GM23338 (cell line): ENCODE results near the gene ADPRHL1.

Experiments
- CREB1 ChIP-seq: fragments of 250-450 bp; sonication (Bioruptor Pico); IDR thresholded peaks from 2 replicates; pipeline ENCODE4 v1.5.0; 2020; ENCODE audit warnings: low read depth, mild to moderate bottlenecking, moderate library complexity
- EZH2 ChIP-seq: fragments of 200-600 bp; sonication (generic); IDR thresholded peaks from one replicate; pipeline ENCODE4 v1.8.0; 2017; ENCODE audit warnings: antibody characterized with exemption, mild to moderate bottlenecking, low read depth; ENCODE audit not compliant: unreplicated experiment
- EZH2phosphoT487 ChIP-seq: fragments of 200-600 bp; sonication (generic); IDR thresholded peaks from one replicate; pipeline ENCODE4 v1.8.1; 2018; ENCODE audit warnings: antibody characterized with exemption; ENCODE audit not compliant: unreplicated experiment
- JUNB ChIP-seq: IDR thresholded peaks from one replicate; pipeline ENCODE4 v1.6.1; 2016; ENCODE audit warnings: antibody characterized with exemption; ENCODE audit not compliant: unreplicated experiment
- NANOG ChIP-seq: IDR thresholded peaks from 2 replicates; pipeline ENCODE4 v1.6.1; 2016; ENCODE audit warnings: antibody characterized with exemption, borderline replicate concordance
- POLR2AphosphoS5 ChIP-seq: IDR thresholded peaks from 2 replicates; pipeline ENCODE4 v1.6.1; 2016; ENCODE audit warnings: antibody characterized with exemption, low read depth
- STAT1 ChIP-seq: IDR thresholded peaks from one replicate; pipeline ENCODE4 v1.6.1; 2016; ENCODE audit warnings: antibody characterized with exemption; ENCODE audit not compliant: unreplicated experiment
- ZNF331 ChIP-seq: fragments of 250-450 bp; sonication (Bioruptor Pico); IDR thresholded peaks from 2 replicates; pipeline ENCODE4 v1.5.0; 2020; ENCODE audit warnings: low read depth, mild to moderate bottlenecking, moderate library complexity
- TF ChIP-seq, protein P1 (sequence below), 2 experiments: fragments of 200-600 bp in 1 of 2; sonication (generic) in 1 of 2; conservative IDR thresholded peaks; 2 replicates each; pipeline versions ENCODE4 v1.5.1 to v1.6.1; 2016 to 2017; ENCODE audit warnings: antibody characterized with exemption in 2 of 2, low read depth in 2 of 2, mild to moderate bottlenecking in 2 of 2, moderate library complexity in 1 of 2
- TF ChIP-seq, protein P2 (sequence below): IDR thresholded peaks from 2 replicates; pipeline ENCODE4 v1.6.1; 2016; ENCODE audit warnings: antibody characterized with exemption
- TF ChIP-seq, protein P3 (sequence below): IDR thresholded peaks from one replicate; pipeline ENCODE4 v1.6.1; 2018; ENCODE audit warnings: antibody characterized with exemption; ENCODE audit not compliant: unreplicated experiment
- TF ChIP-seq, protein P4 (sequence below): fragments of 250-450 bp; sonication (Bioruptor Pico); IDR thresholded peaks from 2 replicates; pipeline ENCODE4 v1.5.0; 2020; ENCODE audit warnings: mild to moderate bottlenecking, moderate library complexity

DNA sequence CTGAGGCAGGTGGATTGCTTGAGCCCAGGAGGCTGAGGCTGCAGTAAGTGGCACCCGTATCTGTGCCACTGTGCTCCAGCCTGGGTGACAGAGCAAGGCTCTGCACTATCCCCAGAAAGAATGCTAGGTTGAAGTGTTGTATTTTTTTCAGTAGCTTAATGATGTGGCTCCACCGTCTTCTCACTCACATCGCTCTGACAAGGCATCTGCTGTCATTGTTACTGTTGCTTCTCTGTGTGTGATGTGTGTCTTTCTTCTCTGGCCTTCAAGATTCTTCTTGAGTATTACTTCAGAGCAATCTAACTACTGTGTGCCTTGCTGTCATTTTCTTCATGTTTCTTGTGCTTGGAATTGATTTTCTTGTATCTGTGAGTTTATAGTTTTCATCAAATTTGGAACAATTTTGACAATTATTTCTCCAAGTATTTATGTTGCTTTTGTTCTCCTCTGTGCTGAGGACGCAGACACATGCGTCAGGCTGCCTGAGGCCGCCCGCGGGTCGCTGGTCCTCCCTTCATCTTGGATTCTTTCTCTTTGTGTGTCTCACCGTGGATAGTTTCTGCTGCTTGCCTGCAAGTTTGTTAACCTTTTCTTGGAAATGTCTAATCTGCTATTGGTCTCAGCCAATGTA lies 10.8 kb downstream of the ADPRHL1 start:
- TF ChIP-seq, protein P1, sequence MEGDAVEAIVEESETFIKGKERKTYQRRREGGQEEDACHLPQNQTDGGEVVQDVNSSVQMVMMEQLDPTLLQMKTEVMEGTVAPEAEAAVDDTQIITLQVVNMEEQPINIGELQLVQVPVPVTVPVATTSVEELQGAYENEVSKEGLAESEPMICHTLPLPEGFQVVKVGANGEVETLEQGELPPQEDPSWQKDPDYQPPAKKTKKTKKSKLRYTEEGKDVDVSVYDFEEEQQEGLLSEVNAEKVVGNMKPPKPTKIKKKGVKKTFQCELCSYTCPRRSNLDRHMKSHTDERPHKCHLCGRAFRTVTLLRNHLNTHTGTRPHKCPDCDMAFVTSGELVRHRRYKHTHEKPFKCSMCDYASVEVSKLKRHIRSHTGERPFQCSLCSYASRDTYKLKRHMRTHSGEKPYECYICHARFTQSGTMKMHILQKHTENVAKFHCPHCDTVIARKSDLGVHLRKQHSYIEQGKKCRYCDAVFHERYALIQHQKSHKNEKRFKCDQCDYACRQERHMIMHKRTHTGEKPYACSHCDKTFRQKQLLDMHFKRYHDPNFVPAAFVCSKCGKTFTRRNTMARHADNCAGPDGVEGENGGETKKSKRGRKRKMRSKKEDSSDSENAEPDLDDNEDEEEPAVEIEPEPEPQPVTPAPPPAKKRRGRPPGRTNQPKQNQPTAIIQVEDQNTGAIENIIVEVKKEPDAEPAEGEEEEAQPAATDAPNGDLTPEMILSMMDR (conservative IDR thresholded peaks at IDR 0.05; ENCODE audit: low read depth in 2 of 2): no peak
- TF ChIP-seq EZH2 (no peak), POLR2AphosphoS5 (no peak), JUNB (no peak), CREB1 (CRISPR knock-in tag) (no peak), NANOG (no peak), EZH2phosphoT487 (no peak), ZNF331 (no peak), STAT1 (no peak)
- TF ChIP-seq, protein P2, sequence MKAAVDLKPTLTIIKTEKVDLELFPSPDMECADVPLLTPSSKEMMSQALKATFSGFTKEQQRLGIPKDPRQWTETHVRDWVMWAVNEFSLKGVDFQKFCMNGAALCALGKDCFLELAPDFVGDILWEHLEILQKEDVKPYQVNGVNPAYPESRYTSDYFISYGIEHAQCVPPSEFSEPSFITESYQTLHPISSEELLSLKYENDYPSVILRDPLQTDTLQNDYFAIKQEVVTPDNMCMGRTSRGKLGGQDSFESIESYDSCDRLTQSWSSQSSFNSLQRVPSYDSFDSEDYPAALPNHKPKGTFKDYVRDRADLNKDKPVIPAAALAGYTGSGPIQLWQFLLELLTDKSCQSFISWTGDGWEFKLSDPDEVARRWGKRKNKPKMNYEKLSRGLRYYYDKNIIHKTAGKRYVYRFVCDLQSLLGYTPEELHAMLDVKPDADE: no peak
- TF ChIP-seq, protein P3, sequence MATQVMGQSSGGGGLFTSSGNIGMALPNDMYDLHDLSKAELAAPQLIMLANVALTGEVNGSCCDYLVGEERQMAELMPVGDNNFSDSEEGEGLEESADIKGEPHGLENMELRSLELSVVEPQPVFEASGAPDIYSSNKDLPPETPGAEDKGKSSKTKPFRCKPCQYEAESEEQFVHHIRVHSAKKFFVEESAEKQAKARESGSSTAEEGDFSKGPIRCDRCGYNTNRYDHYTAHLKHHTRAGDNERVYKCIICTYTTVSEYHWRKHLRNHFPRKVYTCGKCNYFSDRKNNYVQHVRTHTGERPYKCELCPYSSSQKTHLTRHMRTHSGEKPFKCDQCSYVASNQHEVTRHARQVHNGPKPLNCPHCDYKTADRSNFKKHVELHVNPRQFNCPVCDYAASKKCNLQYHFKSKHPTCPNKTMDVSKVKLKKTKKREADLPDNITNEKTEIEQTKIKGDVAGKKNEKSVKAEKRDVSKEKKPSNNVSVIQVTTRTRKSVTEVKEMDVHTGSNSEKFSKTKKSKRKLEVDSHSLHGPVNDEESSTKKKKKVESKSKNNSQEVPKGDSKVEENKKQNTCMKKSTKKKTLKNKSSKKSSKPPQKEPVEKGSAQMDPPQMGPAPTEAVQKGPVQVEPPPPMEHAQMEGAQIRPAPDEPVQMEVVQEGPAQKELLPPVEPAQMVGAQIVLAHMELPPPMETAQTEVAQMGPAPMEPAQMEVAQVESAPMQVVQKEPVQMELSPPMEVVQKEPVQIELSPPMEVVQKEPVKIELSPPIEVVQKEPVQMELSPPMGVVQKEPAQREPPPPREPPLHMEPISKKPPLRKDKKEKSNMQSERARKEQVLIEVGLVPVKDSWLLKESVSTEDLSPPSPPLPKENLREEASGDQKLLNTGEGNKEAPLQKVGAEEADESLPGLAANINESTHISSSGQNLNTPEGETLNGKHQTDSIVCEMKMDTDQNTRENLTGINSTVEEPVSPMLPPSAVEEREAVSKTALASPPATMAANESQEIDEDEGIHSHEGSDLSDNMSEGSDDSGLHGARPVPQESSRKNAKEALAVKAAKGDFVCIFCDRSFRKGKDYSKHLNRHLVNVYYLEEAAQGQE: no peak
- TF ChIP-seq, protein P4, sequence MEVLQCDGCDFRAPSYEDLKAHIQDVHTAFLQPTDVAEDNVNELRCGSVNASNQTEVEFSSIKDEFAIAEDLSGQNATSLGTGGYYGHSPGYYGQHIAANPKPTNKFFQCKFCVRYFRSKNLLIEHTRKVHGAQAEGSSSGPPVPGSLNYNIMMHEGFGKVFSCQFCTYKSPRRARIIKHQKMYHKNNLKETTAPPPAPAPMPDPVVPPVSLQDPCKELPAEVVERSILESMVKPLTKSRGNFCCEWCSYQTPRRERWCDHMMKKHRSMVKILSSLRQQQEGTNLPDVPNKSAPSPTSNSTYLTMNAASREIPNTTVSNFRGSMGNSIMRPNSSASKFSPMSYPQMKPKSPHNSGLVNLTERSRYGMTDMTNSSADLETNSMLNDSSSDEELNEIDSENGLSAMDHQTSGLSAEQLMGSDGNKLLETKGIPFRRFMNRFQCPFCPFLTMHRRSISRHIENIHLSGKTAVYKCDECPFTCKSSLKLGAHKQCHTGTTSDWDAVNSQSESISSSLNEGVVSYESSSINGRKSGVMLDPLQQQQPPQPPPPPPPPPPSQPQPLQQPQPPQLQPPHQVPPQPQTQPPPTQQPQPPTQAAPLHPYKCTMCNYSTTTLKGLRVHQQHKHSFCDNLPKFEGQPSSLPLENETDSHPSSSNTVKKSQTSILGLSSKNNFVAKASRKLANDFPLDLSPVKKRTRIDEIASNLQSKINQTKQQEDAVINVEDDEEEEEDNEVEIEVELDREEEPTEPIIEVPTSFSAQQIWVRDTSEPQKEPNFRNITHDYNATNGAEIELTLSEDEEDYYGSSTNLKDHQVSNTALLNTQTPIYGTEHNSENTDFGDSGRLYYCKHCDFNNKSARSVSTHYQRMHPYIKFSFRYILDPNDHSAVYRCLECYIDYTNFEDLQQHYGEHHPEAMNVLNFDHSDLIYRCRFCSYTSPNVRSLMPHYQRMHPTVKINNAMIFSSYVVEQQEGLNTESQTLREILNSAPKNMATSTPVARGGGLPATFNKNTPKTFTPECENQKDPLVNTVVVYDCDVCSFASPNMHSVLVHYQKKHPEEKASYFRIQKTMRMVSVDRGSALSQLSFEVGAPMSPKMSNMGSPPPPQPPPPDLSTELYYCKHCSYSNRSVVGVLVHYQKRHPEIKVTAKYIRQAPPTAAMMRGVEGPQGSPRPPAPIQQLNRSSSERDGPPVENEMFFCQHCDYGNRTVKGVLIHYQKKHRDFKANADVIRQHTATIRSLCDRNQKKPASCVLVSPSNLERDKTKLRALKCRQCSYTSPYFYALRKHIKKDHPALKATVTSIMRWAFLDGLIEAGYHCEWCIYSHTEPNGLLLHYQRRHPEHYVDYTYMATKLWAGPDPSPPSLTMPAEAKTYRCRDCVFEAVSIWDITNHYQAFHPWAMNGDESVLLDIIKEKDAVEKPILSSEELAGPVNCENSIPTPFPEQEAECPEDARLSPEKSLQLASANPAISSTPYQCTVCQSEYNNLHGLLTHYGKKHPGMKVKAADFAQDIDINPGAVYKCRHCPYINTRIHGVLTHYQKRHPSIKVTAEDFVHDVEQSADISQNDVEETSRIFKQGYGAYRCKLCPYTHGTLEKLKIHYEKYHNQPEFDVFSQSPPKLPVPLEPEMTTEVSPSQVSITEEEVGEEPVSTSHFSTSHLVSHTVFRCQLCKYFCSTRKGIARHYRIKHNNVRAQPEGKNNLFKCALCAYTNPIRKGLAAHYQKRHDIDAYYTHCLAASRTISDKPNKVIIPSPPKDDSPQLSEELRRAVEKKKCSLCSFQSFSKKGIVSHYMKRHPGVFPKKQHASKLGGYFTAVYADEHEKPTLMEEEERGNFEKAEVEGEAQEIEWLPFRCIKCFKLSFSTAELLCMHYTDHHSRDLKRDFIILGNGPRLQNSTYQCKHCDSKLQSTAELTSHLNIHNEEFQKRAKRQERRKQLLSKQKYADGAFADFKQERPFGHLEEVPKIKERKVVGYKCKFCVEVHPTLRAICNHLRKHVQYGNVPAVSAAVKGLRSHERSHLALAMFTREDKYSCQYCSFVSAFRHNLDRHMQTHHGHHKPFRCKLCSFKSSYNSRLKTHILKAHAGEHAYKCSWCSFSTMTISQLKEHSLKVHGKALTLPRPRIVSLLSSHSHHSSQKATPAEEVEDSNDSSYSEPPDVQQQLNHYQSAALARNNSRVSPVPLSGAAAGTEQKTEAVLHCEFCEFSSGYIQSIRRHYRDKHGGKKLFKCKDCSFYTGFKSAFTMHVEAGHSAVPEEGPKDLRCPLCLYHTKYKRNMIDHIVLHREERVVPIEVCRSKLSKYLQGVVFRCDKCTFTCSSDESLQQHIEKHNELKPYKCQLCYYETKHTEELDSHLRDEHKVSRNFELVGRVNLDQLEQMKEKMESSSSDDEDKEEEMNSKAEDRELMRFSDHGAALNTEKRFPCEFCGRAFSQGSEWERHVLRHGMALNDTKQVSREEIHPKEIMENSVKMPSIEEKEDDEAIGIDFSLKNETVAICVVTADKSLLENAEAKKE: no peak
